T47D (cell line): ENCODE measurements around the gene CSMD2.

Experiments
- DNase-seq, 2 experiments: peaks; one replicate each; pipeline versions ENCODE4 v3.0.0 to v3.0.0-alpha.2; 2011 to 2012; ENCODE audit warnings: low read depth in 1 of 2, low spot score in 1 of 2
- JUND ChIP-seq: IDR thresholded peaks from 2 replicates; pipeline ENCODE4 v1.6.1; 2012; ENCODE audit warnings: low read depth
- in situ Hi-C: cut with HindIII; loops from 2 replicates; pipeline ENCODE4 v1.10.0; 2016; ENCODE audit warnings: low sequenced_read_pairs, low pct_unique_long_range_greater_than_20kb

The CSMD2 gene

DNA sequence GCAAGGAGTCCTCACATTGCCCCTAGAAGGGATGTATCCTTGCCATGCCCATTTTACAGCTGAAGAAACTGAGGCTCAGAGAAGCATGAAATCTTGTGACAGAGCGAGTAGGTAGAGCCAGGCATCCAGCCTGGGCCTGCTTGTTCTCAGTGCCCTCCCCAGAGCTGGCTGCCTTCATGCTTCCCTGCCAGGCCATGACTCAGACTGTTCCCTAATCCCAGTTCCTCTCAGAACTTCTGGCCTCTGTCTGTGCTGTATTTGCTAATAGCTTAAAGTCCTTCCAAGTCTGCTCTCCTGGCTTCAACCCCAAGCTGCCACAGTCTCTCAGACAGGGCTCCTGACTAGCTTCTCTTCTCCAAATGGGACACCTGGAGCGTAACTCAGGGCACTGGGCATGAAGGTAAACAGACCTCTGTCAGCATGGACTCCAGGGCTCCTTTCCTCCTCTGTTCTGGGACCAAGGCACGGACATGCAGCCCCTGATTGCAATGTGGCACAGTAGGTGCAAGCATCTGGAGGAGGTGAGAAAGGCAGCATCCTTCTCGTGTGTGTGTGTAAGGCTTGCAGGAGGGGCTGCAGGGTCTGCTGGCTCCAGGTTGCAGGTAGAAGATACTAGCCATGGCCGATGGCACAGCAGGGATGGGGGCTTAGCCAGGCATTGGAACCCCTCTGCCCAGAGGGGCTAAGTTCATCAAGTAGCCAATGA is 178.5 kb downstream of the CSMD2 start:
- TF ChIP-seq JUND: no peak
- DNase-seq: no peak
- in situ Hi-C loops: no loop called here

DNA sequence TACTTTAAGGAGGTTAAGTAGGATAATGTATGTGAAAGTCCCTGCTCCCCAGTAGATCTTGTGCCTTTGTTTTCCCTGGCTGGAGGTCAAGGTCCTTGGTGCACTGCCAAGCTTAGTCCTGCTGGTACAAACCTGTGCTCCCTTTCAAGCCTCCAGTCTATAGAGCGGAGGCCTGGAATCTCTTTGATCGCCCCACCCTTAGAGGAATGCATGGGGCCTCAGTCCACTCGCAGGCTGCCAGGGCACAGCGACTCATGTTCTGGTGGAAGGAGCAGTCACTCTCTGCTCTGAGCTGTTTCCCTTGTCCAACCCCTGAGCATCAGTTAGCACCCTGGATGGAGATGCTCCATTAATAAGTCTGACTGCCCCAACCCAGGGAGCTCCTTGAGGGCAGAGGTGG is 179.4 kb downstream of the CSMD2 start:
- in situ Hi-C loops: no loop called here
- no peak for TF ChIP-seq JUND
- no peak for DNase-seq

DNA sequence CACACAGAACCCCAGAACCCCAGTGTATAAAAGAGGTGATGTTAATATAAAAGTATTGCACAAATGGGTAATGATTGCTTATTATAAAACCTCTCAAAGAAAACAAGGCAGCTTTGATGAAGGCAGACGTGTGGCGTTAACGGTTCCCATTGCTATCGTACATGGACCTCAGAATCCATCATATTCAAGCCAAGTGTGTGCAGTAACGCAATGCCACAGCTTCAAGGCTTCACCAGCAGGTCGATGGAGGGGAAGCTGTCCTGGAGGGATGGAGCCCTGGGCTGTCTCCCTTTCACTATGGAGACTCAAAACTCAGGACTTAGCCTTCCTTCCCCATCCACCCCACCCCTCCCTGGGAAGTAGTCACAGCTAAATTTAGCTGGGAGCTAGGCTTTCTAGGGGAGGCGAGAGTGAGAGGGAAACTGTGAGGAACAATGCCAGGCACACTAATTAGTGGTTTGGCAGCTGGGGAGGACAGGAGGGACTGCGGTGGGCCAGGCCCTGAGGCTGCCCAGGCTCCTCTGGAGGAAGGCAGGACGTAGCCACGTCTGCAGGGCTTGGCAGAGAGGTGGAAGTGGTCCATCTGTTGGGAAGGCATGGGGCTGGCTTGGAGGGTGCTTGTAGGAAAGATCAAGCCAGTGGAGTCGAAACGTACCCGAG is 180.0 kb downstream of the CSMD2 start:
- DNase-seq: no peak
- TF ChIP-seq JUND: no peak
- in situ Hi-C loops: no loop called here

DNA sequence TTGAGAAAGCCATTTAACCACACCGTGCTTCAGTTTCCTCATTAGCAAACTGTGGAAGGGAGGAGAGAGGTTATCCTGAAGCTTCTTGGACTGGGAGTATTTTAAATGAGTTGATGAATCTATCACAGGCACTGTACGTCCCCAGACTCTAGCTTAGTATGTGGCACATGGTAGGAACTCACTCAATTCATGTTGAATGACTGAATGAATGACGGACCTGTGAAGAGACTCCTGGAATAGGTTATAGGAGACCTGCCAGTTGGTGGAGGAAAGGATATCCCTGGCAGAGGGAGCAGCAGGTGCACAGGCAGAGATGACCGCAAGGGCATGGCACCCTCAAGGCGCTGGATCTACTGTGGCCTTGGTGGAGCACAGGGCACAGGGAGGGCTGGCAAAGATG is 182.6 kb downstream of the CSMD2 start:
- TF ChIP-seq JUND: no peak
- in situ Hi-C loops: no loop called here
- DNase-seq: no peak

DNA sequence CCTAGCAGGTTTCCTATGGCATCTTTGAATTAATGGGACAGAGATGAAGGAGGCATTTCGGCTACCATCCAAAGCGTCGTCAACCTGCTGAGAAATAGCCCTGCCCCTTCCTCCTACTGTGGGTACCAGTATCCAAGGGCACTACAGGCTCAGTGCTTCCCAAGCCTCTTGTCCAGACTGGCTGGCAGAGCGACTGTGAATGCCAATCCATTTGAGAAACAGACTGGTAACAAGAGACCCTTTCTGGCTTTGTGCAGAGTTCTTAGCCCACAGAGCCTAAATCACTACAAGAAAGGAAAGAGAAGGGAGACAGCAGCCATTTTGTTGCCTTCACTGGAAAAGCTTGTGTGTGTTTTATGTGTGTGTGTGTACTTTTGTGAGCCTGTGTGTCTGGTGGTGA is 185.7 kb downstream of the CSMD2 start:
- TF ChIP-seq JUND: no peak
- in situ Hi-C loops: no loop called here
- DNase-seq: no peak

DNA sequence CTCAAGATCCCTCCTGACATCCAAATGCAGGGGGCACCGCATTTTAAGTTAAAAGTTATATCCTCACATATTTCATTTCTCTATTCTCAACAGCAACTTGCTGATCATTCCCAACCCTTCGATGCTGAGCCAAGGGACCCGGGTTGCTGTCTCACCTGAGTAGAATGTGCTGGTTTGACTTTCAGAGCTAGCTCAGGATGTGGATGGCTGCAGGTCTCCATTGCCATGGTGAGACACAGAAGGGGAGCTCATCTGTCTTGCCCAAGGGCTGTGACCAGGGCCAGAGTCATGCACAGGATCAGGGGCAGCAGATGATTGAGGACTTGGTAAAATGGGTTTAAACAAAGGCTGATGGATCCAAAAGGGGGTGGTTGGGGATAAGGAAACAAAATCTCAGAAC is 189.1 kb downstream of the CSMD2 start:
- TF ChIP-seq JUND: no peak
- in situ Hi-C loops: no loop called here
- no peak for DNase-seq

DNA sequence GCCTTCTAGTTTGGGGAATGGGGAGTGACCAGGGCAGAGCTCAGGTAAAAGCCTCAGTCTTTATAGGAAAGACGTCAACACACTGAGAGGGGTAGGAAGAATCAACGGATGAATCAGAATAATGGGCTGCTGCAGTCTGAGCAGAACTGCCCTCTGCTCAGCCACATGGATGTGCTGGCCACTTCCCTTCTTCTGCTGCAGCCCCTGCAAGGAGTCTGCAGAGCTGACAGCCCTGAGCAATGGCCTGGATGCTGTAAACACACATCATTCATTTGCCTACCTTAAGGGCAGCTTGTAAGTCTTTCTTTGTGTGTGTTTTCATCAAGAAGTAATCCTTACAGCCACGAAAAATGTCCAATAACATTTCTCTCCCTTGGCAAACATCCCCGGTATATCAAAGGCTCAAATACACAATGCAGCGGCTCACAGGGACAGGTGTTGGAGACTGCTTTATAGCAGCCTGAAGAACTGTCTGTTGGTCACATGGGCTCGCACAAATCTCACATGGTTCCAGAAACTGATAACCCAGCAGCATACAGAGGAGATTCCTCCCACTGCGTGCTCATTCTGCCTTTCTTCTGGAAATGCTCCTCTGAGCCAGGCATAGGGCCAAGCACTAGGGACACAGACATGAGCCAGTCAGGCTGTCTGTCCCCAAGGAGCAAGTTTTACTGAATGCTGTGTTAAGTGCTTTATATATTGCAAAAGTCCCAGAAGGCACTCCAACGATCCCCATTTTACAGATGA is 191.1 kb downstream of the CSMD2 start:
- TF ChIP-seq JUND: no peak
- in situ Hi-C loops: no loop called here
- DNase-seq: no peak

DNA sequence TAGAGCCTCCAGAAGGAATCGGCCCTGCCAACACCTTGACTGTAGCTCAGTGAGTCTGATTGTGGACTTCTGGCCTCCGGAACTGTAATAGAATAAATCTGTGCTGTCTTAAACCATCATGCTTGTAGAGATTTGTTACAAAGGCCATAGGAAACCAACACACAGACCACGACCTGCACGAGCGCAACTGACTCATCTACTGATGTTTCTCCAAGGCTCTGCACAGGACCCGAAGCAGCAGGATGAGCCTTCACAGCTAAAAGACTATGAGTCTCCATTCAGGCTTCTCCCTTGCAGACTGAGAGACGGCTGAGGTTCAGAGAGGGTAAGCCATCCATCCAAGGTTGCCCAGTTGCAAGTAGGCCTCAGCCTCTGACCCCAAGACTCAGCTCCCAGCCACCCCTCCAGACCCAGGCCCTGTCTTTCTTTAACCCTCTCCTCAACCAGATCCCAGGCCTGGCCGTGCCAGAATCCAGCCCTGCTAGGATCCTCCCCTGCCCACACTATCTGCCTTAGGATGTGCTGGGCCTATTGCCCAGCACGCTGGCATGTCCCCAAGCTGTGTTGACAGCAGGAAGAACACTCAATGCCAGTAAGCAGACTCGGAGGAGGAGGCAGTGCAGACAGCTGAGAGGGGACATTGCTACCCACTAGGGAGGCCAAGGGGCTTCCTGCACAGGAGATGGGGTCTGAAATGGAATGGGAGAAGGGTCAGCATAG is 192.2 kb downstream of the CSMD2 start:
- no peak for TF ChIP-seq JUND
- in situ Hi-C loops: no loop called here
- DNase-seq: no peak

DNA sequence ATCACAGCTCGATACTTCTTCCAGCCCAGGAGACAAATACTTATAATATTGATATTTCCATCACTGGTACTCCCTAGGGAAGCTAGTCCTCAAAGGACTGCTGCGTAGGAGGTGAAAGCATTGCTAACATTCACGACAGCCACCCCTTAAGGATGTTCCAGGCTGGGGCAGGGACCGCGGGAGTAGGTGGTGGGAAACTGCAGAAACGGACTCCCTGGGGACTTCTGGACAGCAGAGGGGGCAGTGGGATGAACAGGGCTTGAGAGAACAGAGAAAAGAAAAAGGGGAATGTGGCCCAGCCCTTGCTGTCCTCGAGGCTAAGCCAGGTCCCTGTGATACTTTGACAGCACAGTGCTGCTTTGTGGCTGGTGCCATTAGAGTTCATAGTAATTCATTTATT is 193.1 kb downstream of the CSMD2 start:
- DNase-seq: no peak
- in situ Hi-C loops: no loop called here
- TF ChIP-seq JUND: no peak

DNA sequence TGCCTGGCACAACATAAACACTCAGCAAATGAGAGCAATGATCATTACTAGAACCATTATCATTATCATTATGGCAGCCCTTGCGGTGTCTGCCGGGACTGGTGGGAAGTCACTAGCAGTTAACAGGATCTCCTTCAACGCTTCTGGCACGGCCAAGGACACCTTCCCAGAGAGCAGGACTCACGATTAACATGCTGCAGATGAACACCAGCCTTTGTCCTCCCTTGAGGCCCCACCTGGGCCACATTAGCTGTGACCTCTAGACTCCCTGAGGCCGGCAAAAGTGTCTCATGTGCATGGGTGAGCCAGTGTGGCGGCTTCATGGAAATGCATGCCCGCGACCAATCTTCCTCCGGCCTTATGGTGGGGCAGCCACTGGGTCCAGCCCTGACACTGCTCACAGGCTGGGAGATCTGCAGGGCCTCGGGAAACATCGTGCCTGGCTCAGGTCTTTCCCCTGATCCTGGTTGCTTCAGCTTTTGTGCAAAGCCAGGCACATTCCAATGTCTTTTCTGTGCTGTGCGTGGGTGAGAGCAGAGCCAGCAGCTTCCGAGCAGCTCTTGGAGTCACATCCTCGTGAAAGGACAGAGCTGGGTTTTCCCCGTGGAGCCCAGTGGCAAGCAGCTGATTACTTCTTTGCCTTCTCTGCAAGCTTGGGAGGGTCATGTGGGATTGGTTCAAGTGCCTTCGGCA is 193.9 kb downstream of the CSMD2 start:
- in situ Hi-C loops: no loop called here
- DNase-seq: no peak
- no peak for TF ChIP-seq JUND

DNA sequence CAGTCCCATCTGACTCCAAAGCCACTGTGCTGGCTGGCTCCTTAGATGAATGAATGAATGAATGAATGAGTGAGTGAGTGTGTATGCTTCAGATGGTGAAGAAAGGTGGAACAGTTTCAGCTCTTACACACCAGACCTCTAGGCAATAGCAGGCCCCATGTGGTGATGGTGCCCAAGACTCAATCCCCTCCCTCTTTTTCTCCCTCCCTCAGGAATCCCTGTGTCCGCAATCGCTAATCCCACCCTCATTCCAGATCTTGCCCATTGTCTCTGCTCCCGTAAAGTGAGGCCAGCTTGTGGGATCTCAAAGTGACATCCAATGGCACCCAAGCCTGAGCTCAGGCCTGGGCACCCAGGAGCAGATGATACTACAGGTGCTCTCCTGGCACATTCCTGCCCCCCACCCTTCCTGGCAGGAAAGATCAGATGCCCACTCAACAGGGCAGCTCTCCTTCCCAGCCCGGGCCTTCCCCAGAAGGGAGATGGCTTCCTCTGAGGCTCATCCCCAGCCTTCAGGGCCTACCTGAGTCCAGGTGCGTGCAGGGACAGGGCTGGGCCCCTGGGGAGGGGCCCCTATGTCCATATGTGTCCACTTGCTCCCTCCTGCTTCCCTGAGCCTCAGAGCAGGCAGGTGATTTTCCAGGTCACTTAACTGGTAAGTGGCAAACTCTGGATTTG is 194.7 kb downstream of the CSMD2 start:
- TF ChIP-seq JUND: no peak
- in situ Hi-C loops: no loop called here
- DNase-seq: no peak
